ENCODE measurements around the gene AP1G1. TPM values are rescaled to one million over a fixed set of nuclear protein-coding genes. Genes with fewer than 3 reads are reported as not detected.
"Not testable (repeated sequence)": the region's sequence is repeated elsewhere in the genome, so short reads cannot be mapped to it uniquely, and the experiment has no call there.

AP1G1 gene
- total RNA-seq, 1 donor from 2014 or later = 61.1 TPM

DNA sequence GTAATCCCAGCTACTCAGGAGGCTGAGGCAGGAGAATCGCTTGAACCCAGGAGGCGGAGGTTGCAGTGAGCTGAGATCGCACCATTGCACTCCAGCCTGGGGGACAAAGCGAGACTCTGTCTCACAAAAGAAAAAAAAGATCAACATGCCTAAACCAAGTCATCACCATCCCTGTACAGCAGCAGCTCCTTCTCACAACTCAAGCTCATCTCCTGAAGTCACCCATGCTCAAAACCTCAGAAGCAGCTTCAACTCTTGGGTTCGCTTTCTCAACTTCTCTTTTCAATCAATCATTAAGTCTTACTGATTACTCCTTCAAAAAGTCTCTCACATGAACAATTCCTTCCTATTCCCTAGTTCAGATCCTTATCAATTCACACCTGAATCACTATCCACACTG is 115.5 kb downstream of the AP1G1 start:
- H3K4me3 ChIP-seq (ENCODE audit: low read length in 3 of 3) = no peak overlapping the region
- no peak overlapping the region for H3K27ac ChIP-seq (ENCODE audit: low read depth, low read length)
- peaks cover 5 to 16% (median 9%) of the 10 kb centered on the region in 3 donors for H3K36me3 ChIP-seq (ENCODE audit: control insufficient read depth in 3 of 3, insufficient read depth in 3 of 3, low read length in 3 of 3)
- no peak overlapping the region for H3K9ac ChIP-seq (ENCODE audit: low read depth in 1 of 3, low read length in 3 of 3)
- no peaks in the 10 kb centered on the region for H3K4me1 ChIP-seq (ENCODE audit: control insufficient read depth in 3 of 3, insufficient read depth in 3 of 3, low read length in 3 of 3)
- no peaks in the 10 kb centered on the region for H3K9me3 ChIP-seq (ENCODE audit: control insufficient read depth in 3 of 3, low read length in 3 of 3)
- H3K27me3 ChIP-seq (ENCODE audit: control insufficient read depth in 3 of 3, insufficient read depth in 3 of 3, low read length in 3 of 3) = no peaks in the 10 kb centered on the region

GRCh38 chr16:71689901-71690300 is 118.7 kb downstream of the AP1G1 start:
- Histone ChIP-seq H3K4me1 (ENCODE audit: control insufficient read depth in 3 of 3, insufficient read depth in 3 of 3, low read length in 3 of 3) (no peaks in the 10 kb centered on the region), H3K27ac (ENCODE audit: low read depth, low read length) (no peak overlapping the region), H3K4me3 (ENCODE audit: low read length in 3 of 3) (no peak overlapping the region), H3K9me3 (ENCODE audit: control insufficient read depth in 3 of 3, low read length in 3 of 3) (no peaks in the 10 kb centered on the region), H3K36me3 (ENCODE audit: control insufficient read depth in 3 of 3, insufficient read depth in 3 of 3, low read length in 3 of 3) (peaks cover 7 to 15% (median 9%) of the 10 kb centered on the region in 3 donors), H3K9ac (ENCODE audit: low read depth in 1 of 3, low read length in 3 of 3) (no peak overlapping the region), H3K27me3 (ENCODE audit: control insufficient read depth in 3 of 3, insufficient read depth in 3 of 3, low read length in 3 of 3) (no peaks in the 10 kb centered on the region)

GRCh38 chr16:71687861-71688260 is 120.8 kb downstream of the AP1G1 start:
- Histone ChIP-seq H3K9ac (ENCODE audit: low read depth in 1 of 3, low read length in 3 of 3) (no peak overlapping the region), H3K9me3 (ENCODE audit: control insufficient read depth in 3 of 3, low read length in 3 of 3) (no peaks in the 10 kb centered on the region), H3K36me3 (ENCODE audit: control insufficient read depth in 3 of 3, insufficient read depth in 3 of 3, low read length in 3 of 3) (peaks cover 10 to 17% (median 11%) of the 10 kb centered on the region in 3 donors), H3K4me1 (ENCODE audit: control insufficient read depth in 3 of 3, insufficient read depth in 3 of 3, low read length in 3 of 3) (no peaks in the 10 kb centered on the region), H3K27ac (ENCODE audit: low read depth, low read length) (no peak overlapping the region), H3K4me3 (ENCODE audit: low read length in 3 of 3) (no peak overlapping the region), H3K27me3 (ENCODE audit: control insufficient read depth in 3 of 3, insufficient read depth in 3 of 3, low read length in 3 of 3) (no peaks in the 10 kb centered on the region)

GRCh38 chr16:71684280-71684679 is 124.4 kb downstream of the AP1G1 start:
- H3K27me3 ChIP-seq (ENCODE audit: control insufficient read depth in 3 of 3, insufficient read depth in 3 of 3, low read length in 3 of 3); H3K9ac ChIP-seq (ENCODE audit: low read depth in 1 of 3, low read length in 3 of 3); H3K9me3 ChIP-seq (ENCODE audit: control insufficient read depth in 3 of 3, low read length in 3 of 3); H3K4me1 ChIP-seq (ENCODE audit: control insufficient read depth in 3 of 3, insufficient read depth in 3 of 3, low read length in 3 of 3); H3K4me3 ChIP-seq (ENCODE audit: low read length in 3 of 3); H3K27ac ChIP-seq (ENCODE audit: low read depth, low read length): not testable (repeated sequence)
- peaks cover 5 to 22% (median 12%) of the 10 kb centered on the region in 3 donors for H3K36me3 ChIP-seq (ENCODE audit: control insufficient read depth in 3 of 3, insufficient read depth in 3 of 3, low read length in 3 of 3)

DNA sequence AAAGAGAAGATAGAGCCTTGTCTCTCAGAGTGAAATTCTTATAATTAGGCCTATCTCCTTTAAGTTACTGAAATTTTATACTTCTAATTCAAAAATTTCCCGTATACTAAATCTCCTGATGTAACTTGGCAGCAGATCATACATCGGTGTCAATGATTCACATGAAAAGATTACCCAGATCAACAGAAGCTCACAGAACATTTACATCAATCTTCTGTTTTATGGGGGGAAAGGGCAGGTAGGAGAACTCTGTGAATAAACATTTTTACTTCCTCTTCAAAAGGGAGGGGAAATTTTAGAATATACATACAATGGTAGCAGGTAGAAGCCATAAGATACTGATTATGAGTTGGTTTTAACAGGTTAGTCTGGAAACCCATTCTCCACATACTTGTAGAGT is 127.3 kb downstream of the AP1G1 start:
- Histone ChIP-seq H3K27ac (ENCODE audit: low read depth, low read length) (no peak overlapping the region), H3K27me3 (ENCODE audit: control insufficient read depth in 3 of 3, insufficient read depth in 3 of 3, low read length in 3 of 3) (no peaks in the 10 kb centered on the region), H3K36me3 (ENCODE audit: control insufficient read depth in 3 of 3, insufficient read depth in 3 of 3, low read length in 3 of 3) (peaks cover 11 to 30% (median 21%) of the 10 kb centered on the region in 3 donors), H3K4me1 (ENCODE audit: control insufficient read depth in 3 of 3, insufficient read depth in 3 of 3, low read length in 3 of 3) (no peaks in the 10 kb centered on the region), H3K9me3 (ENCODE audit: control insufficient read depth in 3 of 3, low read length in 3 of 3) (no peaks in the 10 kb centered on the region), H3K9ac (ENCODE audit: low read depth in 1 of 3, low read length in 3 of 3) (no peak overlapping the region), H3K4me3 (ENCODE audit: low read length in 3 of 3) (no peak overlapping the region)

Small RNAs within 50 kb of the gene (small RNA-seq; reads per million reads assigned to genes)
- not detected for gene AC010653.3
- gene SNORA70D = not detected
- 899 reads per million, percentile 98 among the genes with 10 or more reads in this experiment for gene SNORD71

Other genes starting within 250 kb of the AP1G1 start
- gene TAT, start 231.7 kb downstream of the AP1G1 start, total RNA-seq = not detected
- gene MARVELD3, start 182.7 kb downstream of the AP1G1 start, total RNA-seq = not detected
- 8.9 TPM for gene PHLPP2, start 84.1 kb downstream of the AP1G1 start, total RNA-seq
- gene ATXN1L, start 37.1 kb upstream of the AP1G1 start, total RNA-seq = 12.0 TPM
- 5.7 TPM for gene ZNF821, start 75.3 kb upstream of the AP1G1 start, total RNA-seq
- 114 TPM for gene IST1, start 86.7 kb upstream of the AP1G1 start, total RNA-seq
- under 0.01 TPM for gene PKD1L3, start 191.6 kb upstream of the AP1G1 start, total RNA-seq
- gene DHODH, start 199.9 kb upstream of the AP1G1 start, total RNA-seq = 4.7 TPM
- gene HP, start 245.7 kb upstream of the AP1G1 start, total RNA-seq = 11.5 TPM